Renal cortical epithelial cell (primary cell): ENCODE measurements around the gene B3GAT3. TPM values are rescaled to one million over a fixed set of nuclear protein-coding genes. Genes with fewer than 3 reads are reported as not detected.
"Not testable (repeated sequence)": the region's sequence is repeated elsewhere in the genome, so short reads cannot be mapped to it uniquely, and the experiment has no call there.

Experiments used
- DNase-seq: peaks from one replicate; pipeline ENCODE4 v3.0.0-alpha.2; 2011; ENCODE audit warnings: low read depth
- total RNA-seq: library from RNA; depleted of rRNA; stranded (reverse); fragments of >200 nt; gene quantifications from 2 replicates; pipeline ENCODE4 v1.2.3, GENCODE V29; 2014

B3GAT3 gene
- total RNA-seq, 1 donor from 2014 or later = 39.6 TPM

DNA sequence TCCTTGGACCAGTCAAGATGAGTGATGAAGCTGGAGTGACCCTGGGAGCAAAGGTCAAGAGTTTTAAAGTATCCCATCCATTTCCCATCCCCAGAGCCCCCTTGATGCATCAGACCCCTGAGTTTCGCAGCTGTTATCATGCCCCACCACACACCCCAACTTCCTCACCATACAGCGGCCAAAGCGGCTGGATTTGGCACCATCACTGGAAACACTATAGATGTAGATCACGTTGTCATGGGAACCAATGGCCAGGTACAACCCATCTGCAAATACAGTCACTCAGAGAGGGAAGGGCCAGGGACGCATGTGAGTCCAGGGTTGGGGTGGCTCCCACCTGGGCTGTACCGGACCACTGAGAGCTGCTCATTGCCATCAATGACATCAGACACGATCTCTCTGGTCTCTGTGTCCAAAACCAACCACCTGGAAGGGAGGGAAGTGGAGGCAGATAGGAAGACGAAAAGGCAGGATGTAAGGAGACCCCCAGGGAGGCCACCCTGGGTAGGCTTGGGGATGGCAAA lies 17.9 kb downstream of the B3GAT3 start:
- DNase-seq = no peak

DNA sequence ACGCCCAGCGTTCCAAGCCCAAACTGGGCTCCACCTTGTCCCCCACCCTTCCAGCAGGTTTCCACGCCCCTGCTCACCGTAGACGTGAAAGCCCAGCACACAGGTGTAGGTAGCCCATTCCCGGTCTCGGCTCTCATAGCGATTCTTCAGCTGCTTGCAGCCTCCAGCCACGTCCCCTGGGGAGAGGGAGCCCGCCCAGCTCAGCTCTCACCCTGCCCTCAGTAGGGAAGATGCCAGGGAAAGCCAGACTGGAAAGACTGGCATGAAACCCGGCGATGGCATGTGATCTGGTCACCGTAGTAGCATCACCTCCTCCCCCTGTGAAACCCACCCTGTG lies 18.7 kb downstream of the B3GAT3 start:
- no peak for DNase-seq

DNA sequence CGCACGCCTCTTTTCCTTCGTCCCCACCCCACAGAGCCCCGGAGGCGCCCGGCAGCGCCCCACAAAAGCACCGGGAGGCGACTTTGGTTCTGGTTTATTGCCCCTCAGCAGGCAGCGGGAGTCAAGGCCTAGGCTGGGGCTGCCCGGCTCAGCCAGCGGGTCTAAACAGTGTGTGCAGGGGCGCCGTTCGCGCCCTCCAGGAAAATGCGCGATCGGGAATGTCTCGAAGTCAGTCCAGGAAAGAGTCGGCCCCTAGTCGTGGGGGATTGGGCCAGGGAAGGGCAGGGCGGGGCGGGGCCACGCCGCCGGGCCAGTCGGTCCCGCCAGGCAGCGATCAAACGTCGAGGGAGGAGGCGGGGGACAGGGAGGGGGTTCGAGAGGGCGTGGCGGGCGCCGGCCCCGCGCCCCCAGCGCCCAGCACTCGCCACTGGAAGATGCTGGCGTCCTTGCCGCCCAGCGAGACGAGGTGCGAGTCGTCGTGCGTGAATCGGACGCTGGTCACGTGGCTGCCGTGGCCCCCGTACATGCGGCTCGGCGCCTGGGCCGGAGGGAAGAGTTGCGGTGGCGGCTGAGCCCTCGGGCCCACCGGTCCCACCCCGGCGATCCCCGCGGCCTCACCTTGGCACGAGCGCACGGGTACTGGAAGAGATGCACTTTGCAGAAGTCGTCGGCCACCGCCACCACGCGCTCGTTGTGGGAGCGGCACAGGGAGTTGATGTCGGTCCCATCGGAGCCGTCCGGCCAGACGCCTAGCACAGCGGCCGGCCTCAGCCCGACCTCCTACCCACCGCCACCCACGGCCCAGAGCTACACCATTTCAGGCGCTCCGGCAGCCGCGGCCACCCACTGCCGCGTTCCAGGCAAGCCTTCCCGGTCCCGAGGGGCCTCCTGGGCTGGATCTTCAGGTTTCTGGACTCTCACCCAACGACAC lies 19.4 kb downstream of the B3GAT3 start:
- DNase-seq = no peak

DNA sequence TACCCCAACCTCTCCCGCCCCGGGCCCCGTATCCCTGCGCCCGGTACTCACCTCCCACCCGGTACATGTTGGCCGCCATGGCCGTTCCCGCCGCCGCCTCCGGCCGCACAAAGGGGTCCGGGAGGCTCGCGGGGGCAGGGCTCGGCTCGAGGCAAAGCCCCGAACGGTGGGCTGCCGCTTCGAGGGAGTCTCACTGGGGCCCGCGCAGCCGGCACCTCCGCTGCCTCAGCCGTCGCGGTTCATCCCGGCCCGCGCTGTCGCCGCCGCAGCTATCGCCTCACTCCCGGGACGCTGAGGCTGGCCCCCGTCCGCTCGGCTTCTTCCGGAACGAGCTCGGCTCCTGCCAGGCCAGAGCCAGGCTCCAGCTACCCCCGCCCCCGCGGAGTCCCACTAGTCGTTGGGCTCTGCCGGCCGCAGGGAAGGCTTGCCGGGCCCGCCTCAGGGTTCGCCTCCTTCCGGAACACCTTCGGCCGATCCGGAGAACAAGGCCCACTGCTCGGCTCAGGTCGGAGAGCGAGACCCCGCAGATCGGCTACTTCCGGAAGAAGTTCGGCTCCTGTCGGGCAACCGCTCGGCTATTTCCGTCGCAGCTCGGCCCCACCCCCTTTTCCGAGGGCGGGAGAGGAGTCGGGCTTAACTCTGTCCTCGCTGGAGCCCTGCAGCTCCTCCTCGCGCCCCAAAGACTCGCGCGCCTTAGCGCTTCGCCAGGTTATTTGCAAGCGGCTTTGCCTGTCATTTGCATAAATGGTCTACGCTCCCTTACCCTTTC lies 20.2 kb downstream of the B3GAT3 start, which contains the start of gene MTA2:
MTA2 (minus strand) TSS at position 494 of the 769 bp plus-strand sequence; CDS start at position 79, 415 bp downstream.
- peak; percentile 90 for DNase-seq

DNA sequence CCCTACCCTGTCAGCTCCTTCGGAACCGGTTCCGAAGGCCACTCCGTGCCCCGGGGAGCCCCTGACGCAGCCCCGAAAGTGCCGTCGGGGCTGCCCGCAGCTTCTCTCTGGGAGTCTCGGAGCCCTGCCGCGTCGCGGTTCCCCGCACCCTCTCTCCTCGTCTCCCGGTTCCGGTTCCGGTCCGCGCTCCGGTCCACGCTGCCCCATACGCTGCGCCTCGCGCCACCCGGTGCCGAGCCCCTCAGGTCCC lies 20.7 kb downstream of the B3GAT3 start:
- no peak for DNase-seq

DNA sequence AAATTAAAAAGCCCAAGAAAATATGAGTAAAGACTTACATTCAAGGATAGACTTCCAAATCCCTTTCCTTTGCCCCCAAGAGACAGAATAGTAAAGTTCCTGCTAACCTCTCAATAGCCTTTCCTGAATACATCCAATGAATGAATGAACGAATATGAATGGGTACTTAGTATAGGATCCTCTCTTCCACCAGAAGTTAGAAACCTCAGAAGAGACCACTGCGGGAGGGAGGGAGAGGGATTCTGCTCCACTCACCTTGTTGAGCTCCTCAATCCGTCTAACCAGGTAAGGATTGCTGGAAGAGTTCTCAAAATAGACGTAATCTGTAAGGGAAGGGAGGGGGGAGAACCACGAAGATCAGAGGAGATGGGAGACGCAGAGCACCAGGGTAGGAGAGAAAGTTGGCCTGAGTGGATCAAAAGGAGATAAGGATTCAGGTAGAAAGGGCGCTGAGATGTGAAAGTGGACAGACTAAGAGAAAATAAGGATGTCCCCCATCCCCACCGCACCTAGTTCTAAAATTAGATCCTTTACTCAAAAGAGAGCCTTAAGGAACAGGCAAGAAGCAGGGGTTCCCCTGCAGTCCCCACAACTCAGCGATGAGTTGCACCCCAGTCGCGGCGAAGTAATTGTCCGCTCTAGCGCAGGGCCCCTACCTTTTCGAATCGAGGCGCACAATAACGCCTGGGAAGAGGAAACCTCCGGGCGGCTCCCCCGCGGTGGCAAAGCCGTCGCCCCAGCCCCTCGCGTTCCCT lies 21.2 kb downstream of the B3GAT3 start:
- DNase-seq = no peak

DNA sequence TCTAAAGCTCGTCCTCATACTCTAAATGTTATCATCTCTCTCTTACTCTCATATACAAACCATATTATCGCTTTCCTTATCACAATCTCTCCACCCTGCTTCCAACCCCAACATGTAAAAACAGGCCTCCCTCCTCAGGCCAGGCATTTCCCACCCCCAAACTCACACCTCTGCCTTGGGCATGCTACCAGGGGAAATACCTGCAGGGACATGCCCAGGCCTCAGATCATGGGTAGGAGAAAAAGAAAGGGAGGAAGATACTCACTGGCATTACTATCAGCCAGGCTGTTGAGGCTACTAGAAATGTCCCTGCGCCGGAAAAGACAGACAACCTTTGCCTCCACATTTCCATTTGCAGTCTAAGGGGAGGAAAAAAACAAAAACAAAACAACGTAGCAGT lies 21.9 kb downstream of the B3GAT3 start:
- DNase-seq = no peak

DNA sequence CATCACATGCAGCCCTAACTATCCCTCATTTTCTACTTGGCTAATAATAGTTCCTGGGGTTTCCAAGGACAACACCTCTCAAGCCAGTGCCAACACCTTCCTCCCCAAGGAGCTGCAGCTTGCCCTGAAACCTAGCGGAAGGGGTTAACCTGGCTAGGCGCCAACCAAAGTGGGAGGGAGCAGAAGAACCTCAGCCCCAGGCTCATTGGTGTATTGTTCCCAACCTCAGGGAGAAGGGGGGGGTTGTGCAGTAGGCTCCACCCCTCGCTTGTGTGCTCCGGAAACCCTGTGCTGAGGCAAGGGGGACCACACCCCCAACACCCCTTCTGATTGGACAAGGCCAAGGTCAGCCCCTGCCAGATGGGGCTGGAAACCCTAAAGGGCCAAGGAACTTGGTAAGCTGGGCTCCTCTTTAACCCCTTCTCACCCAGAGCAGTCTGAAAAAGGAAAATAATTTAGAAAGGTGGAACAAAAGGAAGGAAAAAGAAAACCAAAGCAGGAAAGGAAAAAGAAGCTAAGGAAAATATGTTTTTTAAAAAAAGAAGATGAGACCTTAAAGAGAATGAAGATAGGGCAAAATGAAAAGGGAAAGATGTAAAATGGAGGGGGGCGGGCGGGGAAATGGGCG lies 22.6 kb downstream of the B3GAT3 start:
- DNase-seq = peak; percentile 97

DNA sequence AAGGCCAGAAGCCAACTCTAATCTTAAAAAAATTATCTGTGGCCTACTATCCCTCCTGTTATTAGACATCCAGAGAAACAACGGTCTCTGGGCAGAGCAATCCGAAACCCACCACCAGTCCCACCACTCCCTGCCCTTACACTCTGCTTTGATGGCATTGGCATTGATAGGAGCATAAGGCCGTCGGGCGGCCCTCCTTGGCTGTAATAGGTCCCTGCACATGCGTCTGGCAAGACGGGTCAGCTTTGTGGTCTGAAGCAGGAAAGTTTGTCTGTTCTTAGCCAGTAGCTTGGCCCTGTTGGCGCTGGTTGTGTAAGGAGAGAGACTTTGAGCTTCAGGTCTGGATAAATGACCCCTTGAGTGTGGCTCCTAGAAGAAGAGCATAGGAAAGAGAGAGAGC lies 26.7 kb downstream of the B3GAT3 start:
- no peak for DNase-seq

DNA sequence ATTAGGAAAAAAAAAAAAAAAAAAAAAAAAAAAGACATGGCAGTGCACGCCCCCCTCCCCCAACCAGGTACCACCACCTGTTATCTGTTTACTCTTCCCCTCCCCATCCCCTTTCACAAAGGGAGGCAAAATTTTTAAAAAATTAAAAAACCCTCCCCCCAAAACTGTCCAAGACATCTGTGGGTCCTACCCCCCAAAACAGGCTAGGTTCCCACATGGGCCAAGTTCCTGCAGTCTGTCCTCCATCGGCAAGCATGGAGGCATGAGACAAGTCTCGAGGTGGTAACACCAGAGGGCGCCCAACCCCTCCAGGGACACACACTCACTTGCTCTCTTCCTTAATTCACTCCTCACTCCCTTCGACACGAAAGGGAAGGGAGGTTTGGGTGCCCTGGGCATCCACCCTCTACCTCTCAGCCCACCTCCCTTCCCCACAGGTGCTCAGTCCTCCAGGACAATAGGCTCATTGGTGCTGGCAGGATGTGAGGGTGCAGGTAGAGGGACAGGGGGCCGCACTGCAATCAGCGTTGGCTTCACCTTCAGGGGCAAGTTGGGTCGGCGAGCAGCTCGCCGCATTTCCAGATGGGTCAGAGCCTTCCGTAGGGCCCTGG lies 28.2 kb downstream of the B3GAT3 start:
- DNase-seq = peak; percentile 53

DNA sequence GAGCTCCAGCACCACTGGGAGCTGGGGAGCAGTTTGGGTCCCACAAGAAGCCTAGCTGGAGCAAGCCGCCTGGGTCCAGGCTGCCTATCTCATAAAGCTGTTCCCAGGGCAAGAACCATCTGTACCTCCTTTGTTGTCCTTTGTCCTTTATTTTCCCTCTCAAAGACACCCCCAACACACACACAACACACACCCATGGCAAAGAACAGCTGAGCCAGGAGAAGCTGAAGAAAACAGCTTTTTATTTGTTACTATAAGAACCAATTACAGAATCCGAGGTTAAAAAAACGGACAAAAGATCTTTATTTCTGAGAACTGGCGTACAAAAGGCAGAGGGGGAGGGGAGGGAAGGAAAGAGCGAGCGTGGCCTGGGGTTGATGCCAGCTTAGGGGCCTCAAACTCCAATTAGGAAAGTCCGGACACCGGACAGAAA lies 28.8 kb downstream of the B3GAT3 start:
- DNase-seq = no peak

DNA sequence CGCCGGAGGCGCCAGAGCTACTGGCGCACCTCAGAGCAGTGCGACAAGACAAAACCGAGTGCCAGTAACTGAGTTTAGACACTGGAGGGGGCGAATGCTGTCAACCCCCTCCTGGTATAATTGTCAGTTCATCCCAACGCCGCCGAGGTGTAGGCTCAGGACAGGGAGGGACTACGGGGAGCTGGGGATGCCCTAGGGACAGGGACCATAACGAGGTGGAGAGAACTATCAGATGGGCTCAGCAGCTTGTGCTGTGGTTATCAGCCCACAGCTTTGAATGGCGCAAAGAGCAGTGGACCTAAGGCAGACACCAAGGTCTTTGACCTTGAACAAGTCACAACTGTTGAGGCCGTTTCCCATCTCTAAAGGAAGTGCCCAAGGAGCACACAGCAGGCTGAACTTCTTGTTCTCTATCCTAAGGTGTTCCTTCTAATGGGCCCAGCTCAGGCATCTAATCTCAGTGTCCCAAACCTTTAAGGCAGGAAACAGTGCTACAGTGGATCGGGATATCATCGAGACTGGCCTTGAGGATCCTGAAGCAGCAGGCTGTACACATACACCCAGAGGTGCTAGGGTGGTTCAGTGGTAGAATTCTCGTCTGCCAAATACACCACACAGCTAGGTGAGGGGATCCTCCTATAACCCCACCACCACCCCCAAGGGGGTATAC lies 29.5 kb downstream of the B3GAT3 start:
- DNase-seq = no peak

DNA sequence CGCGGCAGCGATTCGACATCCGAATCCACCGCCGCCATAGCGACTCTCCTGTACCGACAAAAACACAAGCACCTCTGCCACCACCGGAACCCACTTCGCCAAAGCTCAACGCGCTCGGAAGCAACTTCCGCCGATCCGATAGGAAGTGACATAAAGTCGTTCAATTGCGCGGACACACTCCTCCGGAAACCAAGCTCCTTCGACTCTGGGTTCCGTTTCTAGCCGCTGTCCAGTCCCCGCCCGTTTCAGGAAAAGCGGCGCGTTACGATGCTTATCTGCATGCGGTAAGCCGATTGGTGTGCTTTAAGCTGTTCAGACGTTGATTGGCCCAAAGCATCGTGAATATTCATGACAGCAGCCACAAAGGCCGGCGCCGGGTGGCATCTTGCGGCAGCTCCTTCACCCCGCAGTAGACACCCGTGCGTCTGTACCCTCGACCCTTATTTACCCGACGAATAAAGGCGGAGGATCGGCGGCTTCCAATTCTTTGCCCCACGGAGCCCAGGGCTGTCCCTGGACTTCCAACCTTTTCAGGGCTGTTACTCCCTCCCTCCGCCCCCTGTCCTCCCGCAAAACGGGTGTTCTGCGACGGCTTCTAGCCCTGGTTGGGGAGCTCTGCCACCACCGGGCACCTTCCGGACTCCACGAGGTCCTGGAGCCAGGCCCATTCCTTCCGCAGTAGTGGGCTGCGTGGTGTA lies 30.2 kb downstream of the B3GAT3 start, which contains the start of gene TUT1:
TUT1 (minus strand) TSS at position 76 of the 698 bp plus-strand sequence; CDS start at position 38, 38 bp downstream.
- DNase-seq = peak; percentile 99

DNA sequence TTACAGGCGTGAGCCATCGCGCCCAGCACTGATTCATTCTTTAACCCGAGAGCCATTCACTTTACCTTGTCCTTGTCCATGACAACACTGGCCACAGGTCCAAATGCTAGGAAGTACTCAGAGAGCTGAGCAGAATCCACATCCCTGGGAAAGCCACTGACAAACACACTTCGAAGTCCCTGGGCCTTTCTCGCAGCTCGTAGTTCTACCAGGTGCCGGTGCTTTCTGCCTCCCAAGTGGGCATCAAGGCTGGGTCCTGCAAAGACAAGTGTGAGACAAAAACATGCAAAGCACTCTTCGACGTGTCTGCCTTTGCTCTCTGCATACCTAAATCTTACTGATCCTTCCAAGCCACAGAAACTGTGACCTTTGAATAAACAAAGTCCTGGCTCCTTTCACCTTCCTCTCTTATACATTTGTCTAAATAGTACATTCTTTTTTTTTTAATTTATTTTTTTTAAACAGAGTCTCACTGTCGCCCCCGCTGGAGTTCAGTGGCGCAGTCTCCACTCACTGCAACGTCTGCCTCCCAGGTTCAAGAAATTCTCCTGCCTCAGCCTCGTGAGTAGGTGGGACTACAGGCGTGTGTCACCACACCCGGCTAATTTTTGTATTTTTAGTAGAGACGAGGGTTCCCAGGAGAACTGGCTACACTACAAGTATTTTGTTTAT lies 32.7 kb downstream of the B3GAT3 start:
- no peak for DNase-seq

DNA sequence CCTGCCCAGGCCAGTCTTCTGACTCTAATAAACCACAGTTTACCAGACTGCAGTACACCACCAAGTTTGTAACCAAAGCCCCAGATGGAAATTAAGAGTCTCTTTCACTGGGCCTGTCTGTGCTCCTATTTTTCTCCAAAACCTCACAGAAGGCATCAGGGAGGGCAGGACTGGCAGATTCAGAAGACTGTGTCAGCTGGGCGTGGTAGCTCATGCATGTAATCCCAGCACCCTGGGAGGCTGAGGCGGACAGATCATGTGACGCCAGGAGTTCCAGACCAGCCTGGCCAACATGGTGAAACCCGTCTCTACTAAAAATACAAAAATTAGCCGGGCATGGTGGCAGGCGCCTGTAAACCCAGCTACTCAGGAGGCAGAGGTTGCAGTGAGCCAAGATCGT lies 36.4 kb downstream of the B3GAT3 start:
- DNase-seq = not testable (repeated sequence)

DNA sequence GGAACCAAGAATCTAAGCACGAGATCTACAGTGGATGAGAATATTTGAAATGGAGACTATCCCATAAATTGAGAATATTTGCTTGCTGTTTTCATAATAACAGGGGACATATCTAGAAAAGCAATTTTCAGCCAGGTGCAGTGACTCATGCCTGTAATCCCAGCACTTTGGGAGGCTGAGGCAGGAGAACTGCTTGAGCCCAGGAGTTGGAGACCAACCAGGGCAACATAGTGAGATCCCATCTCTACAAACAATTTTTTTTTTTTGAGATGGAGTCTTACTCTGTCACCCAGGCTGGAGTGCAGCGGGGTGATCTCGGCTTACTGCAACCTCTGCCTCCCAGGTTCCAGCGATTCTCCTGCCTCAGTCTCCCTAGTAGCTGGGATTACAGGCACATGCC lies 40.1 kb downstream of the B3GAT3 start:
- DNase-seq = not testable (repeated sequence)

DNA sequence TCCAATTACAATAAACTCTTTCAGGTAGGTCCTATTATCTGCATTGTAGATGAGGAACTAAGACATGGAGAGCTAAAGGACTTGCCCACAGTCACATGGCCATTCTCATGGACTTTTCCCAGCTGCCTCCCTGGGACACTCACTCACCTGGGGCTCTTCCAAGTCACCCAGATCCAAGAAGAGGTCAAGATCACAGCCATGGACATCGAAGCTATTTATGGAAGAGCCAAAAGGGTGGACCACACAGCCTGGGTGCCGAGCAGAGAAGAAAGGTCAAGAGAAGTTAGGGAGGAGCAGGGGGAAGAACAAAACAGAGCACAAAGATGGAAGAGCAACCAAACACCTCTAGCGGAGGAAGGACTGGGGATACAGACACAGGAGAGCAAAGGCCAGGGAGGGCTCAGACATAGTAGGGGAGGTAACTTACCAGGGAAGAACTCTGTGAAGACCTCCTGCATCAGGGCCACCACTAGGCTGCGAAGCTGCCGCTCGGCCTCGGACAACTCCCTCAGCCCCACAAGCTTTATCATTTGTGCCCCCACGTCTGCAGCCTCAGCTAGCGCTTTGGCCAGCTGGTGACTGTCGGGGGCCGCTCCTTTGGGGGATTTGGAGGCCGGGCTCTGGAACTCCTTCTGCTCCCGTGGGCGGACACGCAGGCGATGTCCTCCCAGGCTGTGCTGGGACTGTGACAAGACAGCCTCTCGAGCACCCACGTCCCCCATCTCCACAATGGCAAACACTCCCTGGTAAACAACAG lies 40.6 kb downstream of the B3GAT3 start:
- DNase-seq = no peak

DNA sequence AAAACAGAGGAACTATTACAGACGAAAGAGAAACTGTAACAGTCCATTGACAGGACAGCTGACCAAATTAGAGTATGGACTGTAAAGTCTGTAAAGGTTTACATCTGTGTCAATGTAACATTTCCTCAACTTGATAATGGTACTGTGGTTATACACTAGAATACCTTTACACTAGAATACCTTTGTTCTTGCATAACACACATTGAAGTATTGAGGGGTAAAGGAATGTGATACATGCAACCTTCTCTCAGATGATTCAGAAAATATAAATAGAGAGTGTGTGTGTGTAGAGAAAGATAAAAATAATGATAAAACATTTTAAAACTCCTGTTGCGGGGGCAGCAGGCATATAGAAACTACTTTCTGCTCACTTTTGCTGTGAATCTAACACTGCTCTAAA lies 42.5 kb downstream of the B3GAT3 start:
- DNase-seq = peak; percentile 69

DNA sequence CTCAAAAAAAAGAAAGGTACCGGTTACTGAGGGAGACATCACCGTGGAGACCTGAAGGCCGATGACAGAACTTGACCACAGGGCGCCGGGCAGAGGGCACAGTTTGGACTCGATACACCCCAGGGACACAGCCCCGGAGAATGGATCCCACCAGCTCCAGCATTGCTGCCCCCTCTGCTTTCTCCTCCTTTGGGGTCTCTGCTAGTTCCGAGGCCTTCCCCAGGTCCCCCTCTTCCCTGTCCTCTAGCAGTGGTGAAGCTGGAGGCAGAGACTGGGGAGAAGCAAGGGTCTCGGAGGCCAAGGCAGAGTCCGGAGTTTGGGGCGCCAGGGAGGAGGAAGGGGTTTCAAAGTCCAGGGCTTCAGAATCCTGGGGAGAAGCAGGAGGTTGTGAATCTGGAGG lies 43.2 kb downstream of the B3GAT3 start:
- no peak for DNase-seq
